ENCODE measurements around the gene NFKBIB. TPM values are rescaled to one million over a fixed set of nuclear protein-coding genes. Genes with fewer than 3 reads are reported as not detected.
A peak's percentile ranks its signal among the peaks of the same experiment; 100 is the strongest.

The NFKBIB gene
- total RNA-seq, 1 donor from 2014 or later, result 23.6 TPM

DNA sequence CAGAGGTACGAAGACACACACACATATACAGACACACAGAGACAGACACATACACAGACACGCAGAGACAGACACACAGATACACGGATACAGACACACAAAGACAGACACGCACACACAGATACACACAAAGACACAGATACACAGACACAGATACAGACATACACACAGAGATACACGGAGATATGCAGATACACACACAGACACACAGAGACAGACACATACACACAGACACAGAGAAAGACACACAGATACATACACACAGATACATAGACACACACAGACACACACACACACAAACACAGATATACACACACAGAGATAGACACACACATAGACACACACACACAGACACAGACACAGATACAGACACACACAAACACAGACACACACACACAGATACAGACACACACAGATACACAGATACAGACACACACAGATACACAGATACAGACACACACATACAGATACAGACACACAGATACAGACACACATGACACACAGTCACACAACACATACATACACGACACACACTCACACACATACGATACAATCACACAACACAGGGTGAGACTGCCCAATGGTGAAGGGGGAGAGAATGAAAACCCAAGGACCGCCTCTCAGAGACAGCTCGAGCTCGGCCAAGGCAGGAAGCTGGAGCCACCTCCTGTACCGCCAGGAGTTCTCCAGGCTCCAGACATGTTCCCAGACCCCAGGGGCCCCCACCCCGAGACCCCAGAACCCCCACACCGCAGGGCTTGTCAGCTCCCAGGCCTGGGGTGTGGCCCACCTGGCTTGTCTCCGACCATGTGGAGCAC is 21.0 kb downstream of the NFKBIB start:
- TF ChIP-seq, protein P1, sequence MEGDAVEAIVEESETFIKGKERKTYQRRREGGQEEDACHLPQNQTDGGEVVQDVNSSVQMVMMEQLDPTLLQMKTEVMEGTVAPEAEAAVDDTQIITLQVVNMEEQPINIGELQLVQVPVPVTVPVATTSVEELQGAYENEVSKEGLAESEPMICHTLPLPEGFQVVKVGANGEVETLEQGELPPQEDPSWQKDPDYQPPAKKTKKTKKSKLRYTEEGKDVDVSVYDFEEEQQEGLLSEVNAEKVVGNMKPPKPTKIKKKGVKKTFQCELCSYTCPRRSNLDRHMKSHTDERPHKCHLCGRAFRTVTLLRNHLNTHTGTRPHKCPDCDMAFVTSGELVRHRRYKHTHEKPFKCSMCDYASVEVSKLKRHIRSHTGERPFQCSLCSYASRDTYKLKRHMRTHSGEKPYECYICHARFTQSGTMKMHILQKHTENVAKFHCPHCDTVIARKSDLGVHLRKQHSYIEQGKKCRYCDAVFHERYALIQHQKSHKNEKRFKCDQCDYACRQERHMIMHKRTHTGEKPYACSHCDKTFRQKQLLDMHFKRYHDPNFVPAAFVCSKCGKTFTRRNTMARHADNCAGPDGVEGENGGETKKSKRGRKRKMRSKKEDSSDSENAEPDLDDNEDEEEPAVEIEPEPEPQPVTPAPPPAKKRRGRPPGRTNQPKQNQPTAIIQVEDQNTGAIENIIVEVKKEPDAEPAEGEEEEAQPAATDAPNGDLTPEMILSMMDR (conservative IDR thresholded peaks at IDR 0.05; ENCODE audit: low read depth, low read length), result no peak
- no peak overlapping the region for H3K4me3 ChIP-seq (ENCODE audit: low read depth, low read length)
- DNase-seq (ENCODE audit: low read depth), result no peak

DNA sequence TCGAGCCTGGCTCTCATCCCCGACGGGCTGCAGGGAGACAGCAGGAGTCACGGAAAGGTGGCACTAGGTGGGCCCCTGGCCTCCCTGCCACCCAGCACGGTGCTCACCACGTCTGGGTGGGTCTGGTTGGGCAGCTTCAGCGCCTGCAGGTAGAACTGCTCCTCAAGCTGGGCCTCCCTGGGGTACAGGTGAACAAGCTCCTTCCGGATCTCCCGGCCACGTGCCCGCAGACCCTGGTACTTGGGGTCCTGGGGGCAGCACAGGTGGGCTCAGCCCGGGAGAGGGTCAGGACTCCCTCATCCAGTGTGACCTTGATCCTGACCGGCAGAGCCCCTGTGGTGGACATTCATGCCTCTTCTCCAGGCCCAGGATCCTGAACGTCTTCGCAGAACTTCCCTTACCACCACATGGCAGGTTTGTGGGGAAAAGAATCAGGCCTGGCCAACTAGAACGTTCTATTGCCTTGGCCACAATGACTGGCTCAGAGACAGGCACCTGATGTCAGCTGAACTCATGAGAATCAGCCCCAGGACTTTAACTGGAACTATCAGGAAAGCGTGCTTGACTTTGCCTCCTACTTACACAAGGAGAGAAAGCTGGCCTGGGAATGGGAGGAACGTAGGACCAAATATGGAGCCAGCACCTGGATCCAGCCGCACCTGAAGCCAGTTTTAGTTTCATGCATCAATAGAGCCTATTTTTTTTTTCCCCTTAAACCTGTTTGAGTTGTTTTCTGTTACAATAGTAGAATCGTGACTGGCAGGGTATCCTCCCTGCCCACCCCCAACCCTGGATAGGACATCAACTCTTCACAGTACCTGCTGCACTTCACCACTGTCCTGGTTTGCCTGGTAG is 21.9 kb downstream of the NFKBIB start:
- no peak overlapping the region for H3K4me3 ChIP-seq (ENCODE audit: low read depth, low read length)
- TF ChIP-seq, protein P1 (conservative IDR thresholded peaks at IDR 0.05; ENCODE audit: low read depth, low read length), result no peak
- no peak for DNase-seq (ENCODE audit: low read depth)

DNA sequence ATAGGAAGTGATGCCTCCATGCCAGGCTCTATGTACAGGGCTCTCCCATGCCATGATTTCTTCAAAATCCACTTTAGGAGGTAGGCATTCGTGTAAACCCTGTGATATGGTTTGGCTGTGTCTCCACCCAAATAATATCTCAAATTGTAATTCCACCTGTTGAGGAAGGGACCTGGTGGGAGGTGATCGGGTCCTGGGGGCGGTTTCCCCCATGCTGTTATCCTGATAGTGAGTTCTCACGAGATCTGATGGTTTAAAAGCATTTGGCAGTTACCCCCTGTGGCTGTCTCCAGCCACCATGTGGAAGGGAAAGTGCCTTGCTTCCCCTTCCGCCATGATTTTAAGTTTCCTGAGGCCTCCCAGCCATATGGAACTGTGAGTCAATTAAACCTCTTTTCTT is 22.7 kb downstream of the NFKBIB start:
- H3K4me3 ChIP-seq (ENCODE audit: low read depth, low read length), result no peak overlapping the region
- DNase-seq (ENCODE audit: low read depth), result no peak
- TF ChIP-seq, protein P1 (conservative IDR thresholded peaks at IDR 0.05; ENCODE audit: low read depth, low read length), result no peak

DNA sequence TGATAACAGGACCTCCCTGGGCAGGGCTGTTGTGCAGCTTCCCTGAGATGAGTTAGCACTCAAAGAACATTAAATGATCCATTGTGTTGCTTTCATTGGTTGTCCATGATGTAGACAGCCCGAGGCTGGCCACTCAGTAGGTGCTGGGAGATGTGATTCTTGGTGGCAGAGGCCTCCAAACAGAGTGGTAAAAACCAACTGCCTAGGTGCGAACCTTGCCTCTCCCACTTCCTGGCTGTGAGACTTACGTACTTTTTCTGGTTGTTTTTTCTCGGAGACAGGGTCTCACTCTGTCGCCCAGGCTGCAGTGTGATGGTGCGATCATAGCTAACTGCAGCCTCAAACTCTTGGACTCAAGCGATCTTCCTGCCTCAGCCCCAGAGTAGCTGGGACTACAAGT is 24.6 kb downstream of the NFKBIB start:
- TF ChIP-seq, protein P1 (conservative IDR thresholded peaks at IDR 0.05; ENCODE audit: low read depth, low read length), result no peak
- H3K4me3 ChIP-seq (ENCODE audit: low read depth, low read length), result no peak overlapping the region
- no peak for DNase-seq (ENCODE audit: low read depth)

DNA sequence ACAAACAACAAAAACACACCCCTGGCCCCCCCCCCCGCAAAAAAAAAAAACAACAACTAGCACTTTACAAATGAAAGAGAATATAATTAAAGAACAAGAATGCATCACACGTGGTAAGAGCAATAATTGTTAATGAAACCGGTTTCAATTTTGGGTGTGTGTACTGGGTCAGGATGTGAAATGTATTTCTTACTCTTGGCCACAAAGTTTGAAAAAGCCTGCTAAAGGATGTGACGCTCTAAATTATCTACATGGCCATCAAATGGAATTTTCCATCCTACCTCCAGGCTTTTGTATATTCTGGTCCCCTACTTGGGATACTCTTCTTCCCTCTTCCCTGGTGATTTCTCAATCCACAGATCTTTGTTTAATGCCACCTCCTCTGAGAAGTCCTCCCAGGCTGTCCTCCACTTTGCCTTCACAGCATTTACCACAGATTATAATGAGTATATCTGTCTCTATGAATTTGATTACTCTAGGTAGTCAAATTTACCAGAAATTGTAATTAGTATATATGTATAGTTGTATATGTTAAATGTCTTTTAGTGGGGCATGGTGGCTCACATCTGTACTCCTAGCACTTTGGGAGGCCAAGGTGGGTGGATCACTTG is 28.7 kb downstream of the NFKBIB start:
- TF ChIP-seq, protein P1 (conservative IDR thresholded peaks at IDR 0.05; ENCODE audit: low read depth, low read length), result no peak
- no peak for DNase-seq (ENCODE audit: low read depth)
- no peak overlapping the region for H3K4me3 ChIP-seq (ENCODE audit: low read depth, low read length)

DNA sequence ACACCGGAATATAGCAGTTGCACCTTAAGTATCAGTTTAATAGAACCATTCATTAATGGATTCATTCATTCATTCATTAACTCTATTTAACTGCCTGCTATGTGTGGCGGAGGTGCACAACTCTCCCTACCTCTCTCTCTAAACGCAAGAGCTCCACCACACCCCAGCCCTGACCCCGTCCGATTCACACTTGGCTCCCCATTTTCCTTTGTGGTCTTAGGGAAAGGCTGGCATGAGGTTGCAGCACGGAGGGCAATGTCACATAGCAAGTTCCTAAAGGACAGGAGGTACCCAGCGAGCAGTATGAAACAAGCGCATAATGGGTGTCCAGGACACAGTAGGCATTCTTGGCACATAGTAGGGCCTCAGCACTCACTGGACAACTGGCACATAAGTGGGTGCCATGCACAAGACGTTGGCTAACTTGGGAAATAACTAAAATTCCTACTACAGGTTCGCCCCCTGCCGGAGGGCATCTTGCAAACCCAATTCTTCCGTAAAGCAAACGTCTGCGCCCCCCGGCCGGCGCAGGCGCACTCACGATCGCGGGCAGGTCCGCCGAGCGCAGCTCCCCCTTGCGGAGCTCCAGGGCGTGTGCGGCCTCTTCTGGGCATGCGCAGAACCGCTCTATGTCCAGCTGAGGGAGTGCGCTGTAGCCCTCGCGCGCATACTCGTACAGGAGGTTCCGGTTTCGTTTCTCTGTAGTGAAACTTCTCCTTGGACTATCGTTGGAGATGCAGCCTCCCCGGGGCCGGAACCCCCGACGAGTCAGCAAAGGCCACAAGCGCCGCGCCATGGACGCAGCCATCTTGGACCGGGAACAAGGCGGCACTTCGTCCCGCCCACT is 30.4 kb downstream of the NFKBIB start, which contains the start of gene SARS2:
Gene SARS2 (minus strand): TSS at position 835 of the 847 bp plus-strand sequence. CDS start 27 bp downstream, at position 808.
- TF ChIP-seq, protein P1 (conservative IDR thresholded peaks at IDR 0.05; ENCODE audit: low read depth, low read length), result peak; percentile 99
- peak; percentile 66 for DNase-seq (ENCODE audit: low read depth)
- H3K4me3 ChIP-seq (ENCODE audit: low read depth, low read length), result peak within 1 kb of the TSS; percentile 94

Data from epithelial cell of proximal tubule (primary cell).